Retinal pigment epithelial cell (primary cell): ENCODE results near the gene CELF2.

Experiments used
- DNase-seq: peaks from one replicate; pipeline ENCODE4 v3.0.0-alpha.2; 2010; ENCODE audit warnings: low read depth
- H3K4me3 ChIP-seq: 2 replicates; pipeline ENCODE4 v1.5.1; 2011; ENCODE audit warnings: mild to moderate bottlenecking, low read length, control low read depth, moderate library complexity
- TF ChIP-seq, protein P1 (sequence below): conservative IDR thresholded peaks from 2 replicates; pipeline ENCODE4 v1.5.1; 2011; ENCODE audit warnings: low read depth, low read length, control low read depth, inconsistent platforms

Gene CELF2

DNA sequence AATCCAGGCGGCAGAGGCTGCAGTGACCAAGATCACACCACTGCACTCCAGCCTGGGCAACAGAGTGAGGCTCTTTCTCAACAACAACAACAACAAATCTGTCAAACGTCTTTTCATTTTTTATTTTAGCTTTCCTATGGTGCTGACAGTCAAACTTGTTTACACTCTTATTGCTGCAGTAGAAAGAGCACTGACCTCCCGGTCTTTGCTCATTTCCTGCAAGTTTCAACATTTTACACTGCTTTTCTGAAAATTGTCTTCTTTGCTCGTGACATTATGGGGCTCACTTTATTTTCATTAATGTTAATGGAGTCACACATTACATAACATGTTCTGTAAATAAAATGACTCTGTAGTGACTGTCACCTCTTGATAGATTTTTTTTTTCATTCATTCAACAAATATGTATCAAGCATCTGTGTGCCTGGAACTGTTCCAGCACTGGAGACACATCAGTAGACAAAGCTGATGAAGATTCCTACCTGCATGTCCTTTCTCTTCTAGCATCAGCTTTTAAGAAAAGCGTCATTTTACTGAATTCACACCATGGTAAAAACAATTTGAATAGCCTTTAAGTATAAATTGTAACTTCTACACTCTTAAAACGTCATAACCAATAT is 277.3 kb downstream of the CELF2 start:
- no peak overlapping the region for H3K4me3 ChIP-seq
- DNase-seq, result no peak
- TF ChIP-seq, protein P1, sequence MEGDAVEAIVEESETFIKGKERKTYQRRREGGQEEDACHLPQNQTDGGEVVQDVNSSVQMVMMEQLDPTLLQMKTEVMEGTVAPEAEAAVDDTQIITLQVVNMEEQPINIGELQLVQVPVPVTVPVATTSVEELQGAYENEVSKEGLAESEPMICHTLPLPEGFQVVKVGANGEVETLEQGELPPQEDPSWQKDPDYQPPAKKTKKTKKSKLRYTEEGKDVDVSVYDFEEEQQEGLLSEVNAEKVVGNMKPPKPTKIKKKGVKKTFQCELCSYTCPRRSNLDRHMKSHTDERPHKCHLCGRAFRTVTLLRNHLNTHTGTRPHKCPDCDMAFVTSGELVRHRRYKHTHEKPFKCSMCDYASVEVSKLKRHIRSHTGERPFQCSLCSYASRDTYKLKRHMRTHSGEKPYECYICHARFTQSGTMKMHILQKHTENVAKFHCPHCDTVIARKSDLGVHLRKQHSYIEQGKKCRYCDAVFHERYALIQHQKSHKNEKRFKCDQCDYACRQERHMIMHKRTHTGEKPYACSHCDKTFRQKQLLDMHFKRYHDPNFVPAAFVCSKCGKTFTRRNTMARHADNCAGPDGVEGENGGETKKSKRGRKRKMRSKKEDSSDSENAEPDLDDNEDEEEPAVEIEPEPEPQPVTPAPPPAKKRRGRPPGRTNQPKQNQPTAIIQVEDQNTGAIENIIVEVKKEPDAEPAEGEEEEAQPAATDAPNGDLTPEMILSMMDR, result no peak

DNA sequence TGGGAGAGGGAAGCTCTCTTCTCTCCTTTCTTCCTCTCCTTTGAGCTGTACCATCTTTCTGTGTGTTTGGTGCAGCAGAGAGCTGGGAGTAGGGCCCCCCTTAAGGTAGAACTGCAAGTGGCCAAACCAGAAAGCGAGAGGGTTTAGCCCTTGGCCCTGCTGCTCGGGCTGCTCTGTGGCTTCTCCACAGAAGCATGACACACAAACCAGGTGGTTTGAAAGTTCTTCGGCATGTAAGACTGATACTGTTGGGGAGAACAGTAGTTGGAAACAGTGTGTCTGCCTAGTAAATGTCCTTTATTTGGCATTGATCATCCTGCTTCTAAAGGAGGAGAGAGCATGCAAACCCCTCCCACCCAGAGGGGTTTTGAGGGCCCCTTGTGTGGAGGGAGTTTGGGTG is 277.8 kb downstream of the CELF2 start:
- H3K4me3 ChIP-seq, result no peak overlapping the region
- no peak for DNase-seq
- TF ChIP-seq, protein P1, result no peak

DNA sequence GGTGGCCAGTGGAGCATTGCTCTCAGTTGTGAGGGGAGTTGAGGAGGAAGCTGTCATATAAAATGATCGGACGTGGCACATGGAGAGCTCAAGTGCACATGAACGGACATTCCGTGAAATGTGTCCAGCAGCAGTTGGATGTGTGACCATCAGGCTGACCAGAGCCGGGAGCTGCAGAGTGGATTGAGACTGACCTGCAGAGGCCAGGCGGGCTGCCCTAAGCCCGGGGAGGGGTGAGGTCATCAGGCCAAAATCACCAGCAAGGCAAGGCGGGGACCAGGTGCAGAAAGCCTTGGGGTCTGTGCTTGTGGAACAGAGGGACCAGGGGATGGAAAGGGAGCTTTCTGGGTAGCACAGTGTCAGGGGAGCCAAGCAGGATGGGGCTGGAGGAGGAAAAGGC is 279.5 kb downstream of the CELF2 start:
- TF ChIP-seq, protein P1, result no peak
- no peak for DNase-seq
- H3K4me3 ChIP-seq, result no peak overlapping the region

GRCh38 chr10:11298116-11298515 is 280.4 kb downstream of the CELF2 start:
- peak; percentile 77 for DNase-seq
- TF ChIP-seq, protein P1, result no peak
- H3K4me3 ChIP-seq, result no peak overlapping the region

GRCh38 chr10:11299125-11299524 is 281.5 kb downstream of the CELF2 start:
- no peak overlapping the region for H3K4me3 ChIP-seq
- no peak for DNase-seq
- TF ChIP-seq, protein P1, result no peak

DNA sequence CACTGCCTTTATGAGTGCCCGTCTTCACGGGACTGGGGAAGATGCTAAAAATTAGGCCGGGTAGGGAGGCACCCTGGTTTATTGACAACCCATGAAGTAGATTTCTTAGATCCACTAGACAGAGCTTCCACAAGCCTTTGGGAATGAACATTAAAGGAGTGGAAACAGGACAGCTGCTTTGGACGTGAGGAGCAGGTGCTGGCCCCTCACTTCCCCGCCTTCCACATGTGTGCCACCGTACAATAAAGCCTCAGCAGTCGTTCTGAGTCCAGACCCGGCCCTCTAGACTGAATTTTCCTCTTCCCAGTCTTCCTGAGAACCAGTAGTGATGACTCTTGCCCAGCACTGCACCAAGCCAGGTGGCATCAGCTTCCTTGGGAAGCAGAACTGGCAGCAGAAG is 282.4 kb downstream of the CELF2 start:
- no peak for DNase-seq
- TF ChIP-seq, protein P1, result no peak

DNA sequence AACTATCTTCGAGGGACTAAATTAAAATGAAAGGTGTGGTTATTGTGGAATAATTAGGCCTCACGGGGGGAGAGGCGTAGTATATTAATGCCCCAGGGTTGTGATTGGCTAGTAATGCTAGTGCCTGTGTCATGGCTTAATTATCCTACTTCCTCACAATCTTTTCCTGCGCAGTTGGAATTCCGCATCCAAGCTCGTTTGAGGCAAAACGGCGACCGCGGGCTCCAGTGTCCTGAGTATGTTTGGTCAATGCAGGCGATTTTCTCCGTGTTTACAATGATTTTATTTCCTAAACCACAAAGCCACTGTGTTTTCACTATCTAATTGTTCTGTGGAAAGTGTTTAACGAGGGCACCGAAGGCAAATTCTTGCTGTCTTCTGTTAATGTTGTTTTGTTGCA is 282.9 kb downstream of the CELF2 start:
- TF ChIP-seq, protein P1, result no peak
- DNase-seq, result no peak
- no peak overlapping the region for H3K4me3 ChIP-seq

More for the DNA sequence above, 282.4 kb downstream of the CELF2 start:
- no peak overlapping the region for H3K4me3 ChIP-seq
